Measurements from ENCODE around the gene POC1B.

POC1B gene

GRCh38 chr12:89417246-89417977 lies 108.4 kb downstream of the POC1B start:
- DNase-seq: no peak

GRCh38 chr12:89416049-89416792 lies 109.6 kb downstream of the POC1B start:
- DNase-seq: no peak

- DNase-seq: no peak
Observed at GRCh38 chr12:89414851-89415250, 111.0 kb downstream of the POC1B start.

GRCh38 chr12:89414322-89414721 lies 111.5 kb downstream of the POC1B start:
- DNase-seq: no peak

GRCh38 chr12:89413234-89413633 lies 112.6 kb downstream of the POC1B start:
- no peak for DNase-seq

GRCh38 chr12:89412665-89413064 lies 113.2 kb downstream of the POC1B start:
- no peak for DNase-seq

GRCh38 chr12:89411846-89412245 lies 114.0 kb downstream of the POC1B start:
- no peak for DNase-seq

- no peak for DNase-seq
Observed at GRCh38 chr12:89411234-89411633, 114.6 kb downstream of the POC1B start.

GRCh38 chr12:89405626-89406345 lies 120.1 kb downstream of the POC1B start:
- DNase-seq: no peak

GRCh38 chr12:89401433-89402058 lies 124.3 kb downstream of the POC1B start:
- DNase-seq: no peak

- DNase-seq: no peak
Observed at GRCh38 chr12:89400415-89400814, 125.4 kb downstream of the POC1B start.

- DNase-seq: no peak
Observed at GRCh38 chr12:89395712-89396111, 130.1 kb downstream of the POC1B start.

- DNase-seq: no peak
Observed at GRCh38 chr12:89393551-89394121, 132.2 kb downstream of the POC1B start.

GRCh38 chr12:89392391-89392790 lies 133.5 kb downstream of the POC1B start:
- DNase-seq: no peak

- DNase-seq: no peak
Observed at GRCh38 chr12:89391726-89392336, 134.0 kb downstream of the POC1B start.

- no peak for DNase-seq
Observed at GRCh38 chr12:89390802-89391673, 134.8 kb downstream of the POC1B start.

GRCh38 chr12:89389755-89390661 lies 135.8 kb downstream of the POC1B start:
- DNase-seq: no peak

- DNase-seq: no peak
Observed at GRCh38 chr12:89386138-89386537, 139.7 kb downstream of the POC1B start.

GRCh38 chr12:89384807-89385206 lies 141.0 kb downstream of the POC1B start:
- DNase-seq: no peak

- no peak for DNase-seq
Observed at GRCh38 chr12:89384050-89384758, 141.6 kb downstream of the POC1B start.

Measured in activated naive CD4-positive, alpha-beta T cell (primary cell).